Immature natural killer cell (primary cell): ENCODE measurements around the gene IL1RAPL2. TPM values are rescaled to one million over a fixed set of nuclear protein-coding genes. Genes with fewer than 3 reads are reported as not detected.

Experiments
- DNase-seq, 3 donors: peaks; one replicate each; pipeline ENCODE4 v3.0.0; 2022; ENCODE audit warnings: mixed read lengths in 1 of 3
- H3K27ac Mint-ChIP-seq, 6 donors: one replicate each; pipeline ENCODE4 v1.8.0; 2020; ENCODE audit warnings: mixed read lengths in 6 of 6, mild to moderate bottlenecking in 5 of 6, inconsistent platforms in 4 of 6, moderate library complexity in 3 of 6
- H3K27me3 Mint-ChIP-seq, 3 donors: one replicate each; pipeline ENCODE4 v1.8.0; 2020 to 2021; ENCODE audit warnings: low read depth in 3 of 3, mild to moderate bottlenecking in 3 of 3, mixed read lengths in 3 of 3, moderate library complexity in 3 of 3, inconsistent platforms in 1 of 3
- H3K36me3 Mint-ChIP-seq, 3 donors: one replicate each; pipeline ENCODE4 v1.8.0; 2020; ENCODE audit warnings: mixed read lengths in 3 of 3, inconsistent platforms in 2 of 3, mild to moderate bottlenecking in 2 of 3
- H3K4me1 Mint-ChIP-seq, 2 donors: one replicate each; pipeline ENCODE4 v1.8.0; 2020; ENCODE audit warnings: inconsistent platforms in 2 of 2, mild to moderate bottlenecking in 2 of 2, mixed read lengths in 2 of 2, moderate library complexity in 1 of 2
- H3K4me3 Mint-ChIP-seq, 5 donors: one replicate each; pipeline ENCODE4 v1.8.0; 2020; ENCODE audit warnings: mild to moderate bottlenecking in 5 of 5, mixed read lengths in 5 of 5, inconsistent platforms in 3 of 5, moderate library complexity in 3 of 5
- H3K9me3 Mint-ChIP-seq, 6 donors: one replicate each; pipeline ENCODE4 v1.8.0; 2020; ENCODE audit warnings: mild to moderate bottlenecking in 6 of 6, mixed read lengths in 6 of 6, inconsistent platforms in 4 of 6, moderate library complexity in 3 of 6
- polyA plus RNA-seq, 3 donors: library from polyadenylated mRNA; unstranded; fragments of 300-500 nt; fragmentation: Illumina TruSeq; gene quantifications; one replicate each; pipeline ENCODE4 v1.2.3, GENCODE V29; 2021

Gene IL1RAPL2
- polyA plus RNA-seq, 3 donors from 2014 or later = not detected

DNA sequence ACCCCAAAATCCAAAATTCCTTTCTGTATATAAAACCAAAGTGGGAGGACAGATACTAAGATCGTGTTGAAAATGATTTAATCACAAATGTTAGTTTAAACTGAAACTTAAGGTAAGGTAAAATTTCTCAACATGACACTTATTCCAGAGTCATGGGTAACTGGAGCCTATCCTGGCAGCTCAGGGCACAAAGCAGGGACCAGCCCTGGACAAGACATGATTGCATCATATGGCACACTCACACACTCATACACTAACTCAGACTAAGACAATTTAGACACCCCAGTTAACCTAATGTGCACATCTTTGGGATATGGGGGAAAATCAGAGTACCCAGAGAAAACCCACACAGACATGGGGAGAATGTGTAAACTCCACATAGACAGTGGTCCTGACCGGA lies 898.6 kb downstream of the IL1RAPL2 start:
- no peak overlapping the region for H3K4me3 Mint-ChIP-seq
- no peak for DNase-seq
- H3K27me3 Mint-ChIP-seq = peaks cover 0 to 6% (median 4%) of the 10 kb centered on the region in 3 donors
- no peak overlapping the region for H3K27ac Mint-ChIP-seq
- H3K4me1 Mint-ChIP-seq = no peaks in the 10 kb centered on the region
- H3K36me3 Mint-ChIP-seq = no peaks in the 10 kb centered on the region
- peaks cover 0 to 6% (median 2%) of the 10 kb centered on the region in 6 donors for H3K9me3 Mint-ChIP-seq

- Mint-ChIP-seq H3K36me3 (no peaks in the 10 kb centered on the region), H3K4me1 (no peaks in the 10 kb centered on the region), H3K9me3 (peaks cover 0 to 2% (median 0%) of the 10 kb centered on the region in 6 donors), H3K27ac (no peak overlapping the region), H3K27me3 (peaks cover 0 to 8% (median 3%) of the 10 kb centered on the region in 3 donors), H3K4me3 (no peak overlapping the region)
- no peak for DNase-seq
These were observed 902.7 kb downstream of the IL1RAPL2 start for GRCh38 chrX:105468741-105469140.

GRCh38 chrX:105471597-105471996 lies 905.6 kb downstream of the IL1RAPL2 start:
- no peaks in the 10 kb centered on the region for H3K4me1 Mint-ChIP-seq
- no peak overlapping the region for H3K4me3 Mint-ChIP-seq
- no peaks in the 10 kb centered on the region for H3K36me3 Mint-ChIP-seq
- DNase-seq = no peak
- H3K9me3 Mint-ChIP-seq = peaks cover 0 to 3% (median under 1%) of the 10 kb centered on the region in 6 donors
- peaks cover 0 to 3% (median 2%) of the 10 kb centered on the region in 3 donors for H3K27me3 Mint-ChIP-seq
- no peak overlapping the region for H3K27ac Mint-ChIP-seq

DNA sequence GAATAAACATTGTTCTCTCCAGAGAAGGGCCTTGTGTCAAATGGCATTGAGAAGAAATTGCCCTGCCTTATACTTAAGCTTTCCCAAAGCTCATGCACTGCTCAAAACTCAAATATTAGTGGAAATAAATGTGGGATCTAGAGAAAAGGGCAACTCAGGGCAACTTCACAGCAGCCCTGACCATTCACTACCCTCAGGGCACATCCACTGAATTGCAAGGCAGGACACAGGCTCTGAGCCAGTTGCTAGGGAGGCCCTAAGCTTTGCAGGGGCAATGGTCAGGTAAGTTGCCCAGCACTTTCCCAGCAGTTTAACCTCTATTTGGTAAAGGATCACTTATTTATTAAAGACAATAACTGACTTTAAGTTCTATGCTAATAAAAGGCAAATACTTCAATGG lies 909.8 kb downstream of the IL1RAPL2 start:
- Mint-ChIP-seq H3K9me3 (peaks cover 0 to 8% (median 3%) of the 10 kb centered on the region in 6 donors), H3K4me3 (no peak overlapping the region), H3K4me1 (no peaks in the 10 kb centered on the region), H3K27ac (no peak overlapping the region), H3K36me3 (no peaks in the 10 kb centered on the region), H3K27me3 (peaks cover 0 to 5% (median 3%) of the 10 kb centered on the region in 3 donors)
- DNase-seq = no peak

DNA sequence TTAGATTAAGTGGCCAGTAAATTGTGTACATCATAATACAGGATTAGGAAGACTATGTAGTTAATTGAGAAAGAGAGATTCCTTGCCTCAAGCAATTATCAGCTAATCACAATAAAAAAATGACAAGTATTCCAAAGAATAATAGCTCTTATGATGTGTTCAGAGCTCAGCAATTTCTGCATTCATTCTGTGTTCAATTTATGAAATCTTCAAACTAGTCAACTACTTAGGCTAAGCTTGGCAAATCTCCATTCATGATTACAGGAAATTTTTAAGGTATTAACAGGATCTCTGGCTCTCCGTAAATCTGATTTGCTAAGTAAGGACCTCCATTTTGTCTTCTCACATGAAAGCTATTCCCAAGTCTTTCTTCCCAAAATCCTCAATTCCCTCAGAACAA lies 911.4 kb downstream of the IL1RAPL2 start:
- H3K9me3 Mint-ChIP-seq = peaks cover 0 to 8% (median 3%) of the 10 kb centered on the region in 6 donors
- H3K4me1 Mint-ChIP-seq = no peaks in the 10 kb centered on the region
- H3K27me3 Mint-ChIP-seq = peaks cover 0 to 5% (median 3%) of the 10 kb centered on the region in 3 donors
- H3K36me3 Mint-ChIP-seq = no peaks in the 10 kb centered on the region
- DNase-seq = no peak
- no peak overlapping the region for H3K27ac Mint-ChIP-seq
- H3K4me3 Mint-ChIP-seq = no peak overlapping the region

DNA sequence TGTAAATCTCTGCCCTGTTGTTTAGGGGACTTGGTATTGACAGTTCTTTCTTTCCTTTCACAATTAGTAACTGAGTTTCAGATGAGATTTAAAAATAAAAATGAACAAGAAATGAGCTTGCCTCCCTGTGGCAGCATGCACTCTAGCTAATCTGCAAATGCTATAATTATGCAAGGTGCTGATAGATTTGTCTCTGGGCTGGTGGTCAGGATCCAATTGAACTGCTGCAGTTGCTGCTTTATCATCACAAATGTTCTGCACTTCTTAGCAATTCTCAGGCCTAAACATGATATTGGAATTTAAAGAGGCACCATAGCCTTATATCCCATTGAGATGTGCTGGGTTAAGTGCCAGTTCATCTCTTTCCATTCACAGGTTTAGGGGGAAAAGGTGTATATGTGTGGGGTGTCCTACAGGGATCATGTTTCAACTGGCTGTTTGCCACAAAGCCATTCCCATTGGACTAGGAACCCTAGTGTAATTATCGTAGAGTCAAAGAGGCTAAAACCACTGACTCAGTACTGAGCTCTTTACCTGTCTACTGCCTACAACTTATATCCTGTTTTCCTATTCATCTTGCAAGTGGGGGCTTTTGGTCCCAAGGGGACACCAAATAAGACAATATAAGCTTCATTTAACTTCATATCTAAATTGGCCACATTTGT lies 914.8 kb downstream of the IL1RAPL2 start:
- no peaks in the 10 kb centered on the region for H3K4me1 Mint-ChIP-seq
- H3K36me3 Mint-ChIP-seq = no peaks in the 10 kb centered on the region
- peaks cover 0 to 8% (median 3%) of the 10 kb centered on the region in 6 donors for H3K9me3 Mint-ChIP-seq
- no peak for DNase-seq
- H3K27me3 Mint-ChIP-seq = peaks cover 0 to 2% (median 2%) of the 10 kb centered on the region in 3 donors
- H3K4me3 Mint-ChIP-seq = no peak overlapping the region
- no peak overlapping the region for H3K27ac Mint-ChIP-seq

DNA sequence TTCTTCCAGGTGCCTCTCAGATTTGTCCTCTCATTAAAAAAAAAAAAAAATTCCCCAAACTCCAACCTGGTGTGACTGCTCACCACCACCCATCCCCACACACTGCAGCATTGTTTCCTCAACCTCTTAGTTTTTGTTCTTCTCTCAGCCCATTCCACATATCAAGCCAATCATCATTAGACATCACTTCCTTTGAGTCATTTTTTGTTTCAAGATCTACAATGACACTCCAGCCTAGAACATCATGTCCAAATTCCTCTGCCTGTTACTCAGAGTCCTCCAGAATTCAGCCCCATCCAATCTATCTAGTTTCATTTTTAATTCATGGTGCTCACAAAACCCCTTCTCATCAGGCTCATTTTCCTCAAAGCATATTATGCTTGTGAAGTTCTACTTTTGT lies 917.0 kb downstream of the IL1RAPL2 start:
- no peaks in the 10 kb centered on the region for H3K4me1 Mint-ChIP-seq
- H3K27ac Mint-ChIP-seq = no peak overlapping the region
- H3K9me3 Mint-ChIP-seq = peaks cover 0 to 8% (median 0%) of the 10 kb centered on the region in 6 donors
- no peak for DNase-seq
- no peaks in the 10 kb centered on the region for H3K36me3 Mint-ChIP-seq
- no peak overlapping the region for H3K4me3 Mint-ChIP-seq
- peaks cover 0 to 1% (median 0%) of the 10 kb centered on the region in 3 donors for H3K27me3 Mint-ChIP-seq

DNA sequence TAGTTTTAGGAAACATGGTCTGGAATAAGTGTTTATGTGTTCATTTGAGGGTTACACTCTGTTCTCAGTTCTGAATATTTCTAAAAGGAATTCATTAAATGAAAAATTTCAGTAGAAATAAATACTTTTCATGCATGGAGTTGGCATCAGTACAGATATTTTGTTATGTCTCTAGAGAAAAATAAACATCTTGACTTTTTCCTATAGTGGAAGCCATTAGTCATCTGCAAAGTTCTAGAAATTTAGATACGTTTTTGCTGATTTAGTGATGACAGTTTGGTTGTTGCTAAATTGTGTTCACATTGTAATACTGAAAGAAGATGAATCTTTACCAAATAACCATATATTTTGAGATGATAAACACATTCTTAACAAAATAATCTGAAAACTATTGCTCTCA lies 922.7 kb downstream of the IL1RAPL2 start:
- H3K36me3 Mint-ChIP-seq = no peaks in the 10 kb centered on the region
- no peak for DNase-seq
- peaks cover 0 to 2% (median 0%) of the 10 kb centered on the region in 3 donors for H3K27me3 Mint-ChIP-seq
- H3K27ac Mint-ChIP-seq = no peak overlapping the region
- no peak overlapping the region for H3K4me3 Mint-ChIP-seq
- H3K9me3 Mint-ChIP-seq = no peaks in the 10 kb centered on the region
- H3K4me1 Mint-ChIP-seq = no peaks in the 10 kb centered on the region

DNA sequence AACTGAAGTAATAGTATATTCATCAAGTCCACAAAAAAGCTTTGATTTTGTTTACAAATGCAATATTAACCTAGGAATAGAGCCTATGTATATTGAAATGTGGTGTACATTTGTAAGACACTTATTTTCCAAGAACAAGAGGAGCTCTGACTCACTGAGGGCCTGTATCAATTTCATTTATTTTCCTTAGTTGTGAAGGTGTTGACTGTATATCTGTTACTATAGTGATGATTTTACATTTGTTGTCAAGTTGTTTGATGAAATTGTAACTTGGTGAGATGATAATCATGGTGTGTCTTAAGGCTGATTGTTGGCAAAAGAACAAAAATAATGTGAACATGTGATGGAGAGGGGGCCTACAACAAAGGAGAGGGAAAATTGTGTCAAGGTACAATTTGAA lies 929.4 kb downstream of the IL1RAPL2 start:
- Mint-ChIP-seq H3K4me3 (no peak overlapping the region), H3K9me3 (peaks cover 0 to 3% (median 0%) of the 10 kb centered on the region in 6 donors), H3K27me3 (peaks cover 0 to 1% (median 0%) of the 10 kb centered on the region in 3 donors), H3K27ac (no peak overlapping the region), H3K36me3 (no peaks in the 10 kb centered on the region), H3K4me1 (no peaks in the 10 kb centered on the region)
- no peak for DNase-seq

- Mint-ChIP-seq H3K9me3 (peaks cover 0 to 8% (median 1%) of the 10 kb centered on the region in 6 donors), H3K4me3 (no peak overlapping the region), H3K4me1 (no peaks in the 10 kb centered on the region), H3K27me3 (peaks cover 0 to 5% (median 1%) of the 10 kb centered on the region in 3 donors), H3K36me3 (no peaks in the 10 kb centered on the region), H3K27ac (no peak overlapping the region)
- no peak for DNase-seq
These were observed 936.3 kb downstream of the IL1RAPL2 start for GRCh38 chrX:105502336-105502735.

GRCh38 chrX:105515561-105515960 lies 949.6 kb downstream of the IL1RAPL2 start:
- Mint-ChIP-seq H3K4me1 (no peaks in the 10 kb centered on the region), H3K9me3 (peaks cover 0 to 12% (median 4%) of the 10 kb centered on the region in 6 donors), H3K4me3 (no peak overlapping the region), H3K36me3 (no peaks in the 10 kb centered on the region), H3K27ac (no peak overlapping the region), H3K27me3 (peaks cover 0 to 2% (median 2%) of the 10 kb centered on the region in 3 donors)
- no peak for DNase-seq

DNA sequence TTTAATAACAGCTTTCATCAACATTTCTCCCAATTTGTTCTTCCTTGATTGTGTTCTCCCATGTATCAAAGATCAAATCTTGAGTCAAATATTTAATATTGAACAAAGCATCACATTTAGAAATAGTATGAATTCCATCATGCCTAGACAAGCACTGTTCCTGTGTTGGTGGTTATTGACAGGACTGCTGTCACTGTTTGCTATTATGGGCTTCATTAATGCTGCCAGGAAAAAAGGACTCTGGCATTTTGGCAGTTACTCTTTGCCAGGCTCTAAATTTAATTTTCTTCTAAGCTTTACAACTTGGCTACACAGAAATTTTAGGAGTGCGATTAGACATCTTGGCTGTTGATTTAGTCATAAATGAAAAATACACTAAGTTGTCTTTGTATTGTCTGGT lies 960.4 kb downstream of the IL1RAPL2 start:
- Mint-ChIP-seq H3K4me3 (no peak overlapping the region), H3K4me1 (no peaks in the 10 kb centered on the region), H3K27me3 (peaks cover 0 to 5% (median 2%) of the 10 kb centered on the region in 3 donors), H3K9me3 (peaks cover 0 to 6% (median 0%) of the 10 kb centered on the region in 6 donors), H3K36me3 (no peaks in the 10 kb centered on the region), H3K27ac (no peak overlapping the region)
- no peak for DNase-seq

DNA sequence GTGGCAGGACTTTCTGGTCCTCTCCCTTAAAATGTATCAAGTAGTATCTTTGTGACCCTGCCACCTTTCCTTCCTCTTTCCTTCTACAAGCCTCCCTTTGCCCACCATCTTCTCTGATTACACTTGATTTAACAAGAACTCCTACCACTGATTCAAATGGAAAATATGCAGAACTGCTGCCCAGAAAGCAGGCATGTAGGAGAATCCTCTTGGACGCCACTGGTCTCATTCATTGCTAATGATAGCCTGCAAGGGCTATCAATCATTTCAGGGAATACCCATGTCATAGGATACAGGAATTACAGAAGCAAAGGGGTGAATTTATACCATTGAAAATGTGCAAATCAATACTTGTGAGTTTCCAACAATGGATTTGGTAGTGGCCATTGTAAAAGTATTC lies 961.8 kb downstream of the IL1RAPL2 start:
- H3K4me3 Mint-ChIP-seq = no peak overlapping the region
- H3K27ac Mint-ChIP-seq = no peak overlapping the region
- peaks cover 1 to 5% (median 2%) of the 10 kb centered on the region in 3 donors for H3K27me3 Mint-ChIP-seq
- H3K36me3 Mint-ChIP-seq = no peaks in the 10 kb centered on the region
- no peak for DNase-seq
- peaks cover 0 to 6% (median 0%) of the 10 kb centered on the region in 6 donors for H3K9me3 Mint-ChIP-seq
- H3K4me1 Mint-ChIP-seq = no peaks in the 10 kb centered on the region

DNA sequence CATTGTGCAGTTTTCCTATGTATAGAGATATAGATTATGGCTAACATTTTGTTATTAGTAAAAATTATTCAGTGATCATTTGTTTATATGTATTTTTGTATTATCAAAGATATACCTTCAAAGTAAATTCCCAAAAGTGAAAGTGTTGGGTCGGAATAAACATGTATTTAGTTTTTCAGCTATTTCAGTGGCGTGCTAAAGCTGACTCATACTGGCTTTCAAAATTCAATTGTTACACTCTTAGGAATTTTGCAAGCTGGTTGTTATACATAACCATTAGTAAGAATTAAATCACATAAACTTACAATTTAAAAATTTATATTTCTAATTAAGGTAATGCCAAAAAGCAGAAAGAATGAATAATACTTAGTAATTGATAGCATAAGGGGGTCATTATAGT lies 968.0 kb downstream of the IL1RAPL2 start:
- no peak for DNase-seq
- H3K4me3 Mint-ChIP-seq = no peak overlapping the region
- no peaks in the 10 kb centered on the region for H3K4me1 Mint-ChIP-seq
- H3K36me3 Mint-ChIP-seq = no peaks in the 10 kb centered on the region
- H3K27ac Mint-ChIP-seq = no peak overlapping the region
- H3K9me3 Mint-ChIP-seq = peaks cover 0 to 7% (median 3%) of the 10 kb centered on the region in 6 donors
- peaks cover 1 to 8% (median 2%) of the 10 kb centered on the region in 3 donors for H3K27me3 Mint-ChIP-seq

DNA sequence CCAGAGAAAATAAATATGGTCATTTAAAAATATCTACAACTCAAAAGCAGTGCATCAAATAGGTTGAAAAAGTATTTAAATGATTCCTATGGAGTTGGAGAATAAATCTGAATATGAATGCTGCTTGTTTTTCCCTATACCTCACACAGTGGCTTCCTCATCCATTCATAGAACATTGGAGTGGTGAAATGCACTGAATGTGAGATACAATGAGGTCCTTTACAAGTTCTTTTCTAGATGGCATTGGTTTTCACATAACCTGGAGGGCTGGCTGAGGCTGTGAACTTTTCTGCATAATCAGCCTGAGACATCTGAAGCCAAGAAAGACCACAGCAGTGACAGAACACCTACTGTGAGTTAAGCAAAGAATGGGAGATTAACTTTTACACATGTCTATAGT lies 977.3 kb downstream of the IL1RAPL2 start:
- Mint-ChIP-seq H3K4me1 (no peaks in the 10 kb centered on the region), H3K36me3 (no peaks in the 10 kb centered on the region), H3K27me3 (no peaks in the 10 kb centered on the region), H3K27ac (no peak overlapping the region), H3K4me3 (no peak overlapping the region), H3K9me3 (peaks cover 0 to 8% (median 4%) of the 10 kb centered on the region in 6 donors)
- no peak for DNase-seq
